Measurements from ENCODE around the gene DLGAP3. TPM values are rescaled to one million over a fixed set of nuclear protein-coding genes. Genes with fewer than 3 reads are reported as not detected.

Gene DLGAP3
- total and polyA plus RNA-seq, 2 of the 13 experiments (the other 11 are each of a cell fraction or from before 2014, with no cell fraction given): 0.03 to 0.04 TPM

DNA sequence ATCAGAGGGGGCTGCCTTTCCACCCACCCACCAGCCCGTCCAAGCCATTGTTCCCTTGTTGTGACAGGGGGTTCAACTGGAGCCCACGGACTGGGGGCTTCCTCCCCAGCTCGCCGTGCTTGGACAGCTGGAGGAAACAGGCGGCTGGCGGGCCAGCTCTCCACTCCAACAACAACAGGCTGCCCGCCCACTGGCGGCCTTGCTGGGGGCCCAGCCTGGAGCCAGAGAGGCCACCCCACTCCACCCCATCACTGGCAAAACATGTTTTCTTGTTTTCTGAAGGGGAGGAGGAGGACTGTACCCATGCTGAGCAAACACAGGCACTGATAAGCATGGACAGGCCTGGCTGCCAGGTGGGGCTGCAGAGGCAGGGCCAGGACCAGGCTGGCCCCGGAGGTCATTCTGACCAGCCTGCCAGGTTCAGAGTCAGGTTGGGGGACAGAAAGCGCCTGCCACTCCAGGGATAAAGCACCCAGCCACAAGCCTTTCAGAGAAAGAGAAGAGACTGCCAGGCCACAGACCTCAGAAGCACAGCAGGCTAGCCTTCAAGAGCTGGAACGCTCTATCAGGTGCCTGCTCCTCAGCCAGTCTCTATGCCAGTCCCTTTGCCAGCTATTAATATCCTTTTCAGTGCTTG is 103.9 kb downstream of the DLGAP3 start (continued):
- TF ChIP-seq ZNF737 (CRISPR knock-in tag; IDR thresholded peaks at IDR 0.05; ENCODE audit: borderline replicate concordance) (no peak), SOX13 (IDR thresholded peaks at IDR 0.05) (no peak), SOX13 (CRISPR knock-in tag; conservative IDR thresholded peaks at IDR 0.05 in 1 of 2, IDR thresholded peaks at IDR 0.05 in 1 of 2) (peak in 1 of 2 experiments; percentile 92; a peak in 2 of 4 replicates), FOXO1 (CRISPR knock-in tag; IDR thresholded peaks at IDR 0.05) (peak; percentile 90), ZFX (CRISPR knock-in tag; IDR thresholded peaks at IDR 0.05; ENCODE audit: low read depth) (peak; percentile 72), FOXA3 (CRISPR knock-in tag; IDR thresholded peaks at IDR 0.05) (peak; percentile 84), ZNF451 (CRISPR knock-in tag; IDR thresholded peaks at IDR 0.05) (peak; percentile 47; the same call in 1 of the 2 replicates), NR2F6 (IDR thresholded peaks at IDR 0.05) (peak; percentile 51; the same call in 1 of the 2 replicates), NR2F6 (CRISPR knock-in tag; IDR thresholded peaks at IDR 0.05) (peak; percentile 81), FOXK1 (CRISPR knock-in tag; IDR thresholded peaks at IDR 0.05; ENCODE audit: borderline replicate concordance, low read depth) (peak; percentile 51; the same call in 1 of the 2 replicates), STAG1 (CRISPR knock-in tag; IDR thresholded peaks at IDR 0.05) (no peak), ZBTB8A (CRISPR knock-in tag; IDR thresholded peaks at IDR 0.05; ENCODE audit: borderline replicate concordance, low read depth) (no peak), TGIF2 (CRISPR knock-in tag; IDR thresholded peaks at IDR 0.05) (no peak), ATF7 (IDR thresholded peaks at IDR 0.05) (no peak), ATF7 (CRISPR knock-in tag; IDR thresholded peaks at IDR 0.05) (no peak), CHD2 (IDR thresholded peaks at IDR 0.05; ENCODE audit: low read depth, low read length) (no peak), SOX6 (IDR thresholded peaks at IDR 0.05) (no peak), SOX6 (CRISPR knock-in tag; IDR thresholded peaks at IDR 0.05) (peak; percentile 92), ZNF75D (CRISPR knock-in tag; IDR thresholded peaks at IDR 0.05; ENCODE audit: borderline replicate concordance) (no peak), ZMAT3 (CRISPR knock-in tag; conservative IDR thresholded peaks at IDR 0.05) (0 out of 2 replicates have a peak, but pooled peaks have one; percentile 47), U2AF2 (IDR thresholded peaks at IDR 0.05; ENCODE audit: low read depth, low read length) (no peak)
- TF ChIP-seq, protein P1, sequence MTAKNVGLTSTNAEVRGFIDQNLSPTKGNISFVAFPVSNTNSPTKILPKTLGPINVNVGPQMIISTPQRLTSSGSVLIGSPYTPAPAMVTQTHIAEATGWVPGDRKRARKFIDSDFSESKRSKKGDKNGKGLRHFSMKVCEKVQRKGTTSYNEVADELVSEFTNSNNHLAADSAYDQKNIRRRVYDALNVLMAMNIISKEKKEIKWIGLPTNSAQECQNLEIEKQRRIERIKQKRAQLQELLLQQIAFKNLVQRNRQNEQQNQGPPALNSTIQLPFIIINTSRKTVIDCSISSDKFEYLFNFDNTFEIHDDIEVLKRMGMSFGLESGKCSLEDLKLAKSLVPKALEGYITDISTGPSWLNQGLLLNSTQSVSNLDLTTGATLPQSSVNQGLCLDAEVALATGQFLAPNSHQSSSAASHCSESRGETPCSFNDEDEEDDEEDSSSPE (CRISPR knock-in tag; IDR thresholded peaks at IDR 0.05): no peak
- TF ChIP-seq, protein P2, sequence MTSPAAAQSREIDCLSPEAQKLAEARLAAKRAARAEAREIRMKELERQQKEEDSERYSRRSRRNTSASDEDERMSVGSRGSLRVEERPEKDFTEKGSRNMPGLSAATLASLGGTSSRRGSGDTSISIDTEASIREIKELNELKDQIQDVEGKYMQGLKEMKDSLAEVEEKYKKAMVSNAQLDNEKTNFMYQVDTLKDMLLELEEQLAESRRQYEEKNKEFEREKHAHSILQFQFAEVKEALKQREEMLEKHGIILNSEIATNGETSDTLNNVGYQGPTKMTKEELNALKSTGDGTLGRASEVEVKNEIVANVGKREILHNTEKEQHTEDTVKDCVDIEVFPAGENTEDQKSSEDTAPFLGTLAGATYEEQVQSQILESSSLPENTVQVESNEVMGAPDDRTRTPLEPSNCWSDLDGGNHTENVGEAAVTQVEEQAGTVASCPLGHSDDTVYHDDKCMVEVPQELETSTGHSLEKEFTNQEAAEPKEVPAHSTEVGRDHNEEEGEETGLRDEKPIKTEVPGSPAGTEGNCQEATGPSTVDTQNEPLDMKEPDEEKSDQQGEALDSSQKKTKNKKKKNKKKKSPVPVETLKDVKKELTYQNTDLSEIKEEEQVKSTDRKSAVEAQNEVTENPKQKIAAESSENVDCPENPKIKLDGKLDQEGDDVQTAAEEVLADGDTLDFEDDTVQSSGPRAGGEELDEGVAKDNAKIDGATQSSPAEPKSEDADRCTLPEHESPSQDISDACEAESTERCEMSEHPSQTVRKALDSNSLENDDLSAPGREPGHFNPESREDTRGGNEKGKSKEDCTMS (CRISPR knock-in tag; conservative IDR thresholded peaks at IDR 0.05): no peak
- TF ChIP-seq, protein P3, sequence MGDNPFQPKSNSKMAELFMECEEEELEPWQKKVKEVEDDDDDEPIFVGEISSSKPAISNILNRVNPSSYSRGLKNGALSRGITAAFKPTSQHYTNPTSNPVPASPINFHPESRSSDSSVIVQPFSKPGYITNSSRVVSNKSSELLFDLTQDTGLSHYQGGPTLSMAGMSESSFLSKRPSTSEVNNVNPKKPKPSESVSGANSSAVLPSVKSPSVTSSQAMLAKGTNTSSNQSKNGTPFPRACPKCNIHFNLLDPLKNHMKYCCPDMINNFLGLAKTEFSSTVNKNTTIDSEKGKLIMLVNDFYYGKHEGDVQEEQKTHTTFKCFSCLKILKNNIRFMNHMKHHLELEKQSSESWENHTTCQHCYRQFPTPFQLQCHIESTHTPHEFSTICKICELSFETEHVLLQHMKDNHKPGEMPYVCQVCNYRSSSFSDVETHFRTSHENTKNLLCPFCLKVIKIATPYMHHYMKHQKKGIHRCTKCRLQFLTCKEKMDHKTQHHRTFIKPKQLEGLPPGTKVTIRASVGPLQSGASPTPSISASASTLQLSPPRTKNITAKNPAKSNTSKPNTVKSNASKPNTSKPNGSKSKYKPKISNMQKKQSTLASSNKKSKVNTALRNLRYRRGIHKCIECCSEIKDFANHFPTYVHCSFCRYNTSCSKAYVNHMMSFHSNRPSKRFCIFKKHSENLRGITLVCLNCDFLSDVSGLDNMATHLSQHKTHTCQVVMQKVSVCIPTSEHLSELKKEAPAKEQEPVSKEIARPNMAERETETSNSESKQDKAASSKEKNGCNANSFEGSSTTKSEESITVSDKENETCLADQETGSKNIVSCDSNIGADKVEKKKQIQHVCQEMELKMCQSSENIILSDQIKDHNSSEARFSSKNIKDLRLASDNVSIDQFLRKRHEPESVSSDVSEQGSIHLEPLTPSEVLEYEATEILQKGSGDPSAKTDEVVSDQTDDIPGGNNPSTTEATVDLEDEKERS (CRISPR knock-in tag; IDR thresholded peaks at IDR 0.05): no peak
- TF ChIP-seq, protein P4, sequence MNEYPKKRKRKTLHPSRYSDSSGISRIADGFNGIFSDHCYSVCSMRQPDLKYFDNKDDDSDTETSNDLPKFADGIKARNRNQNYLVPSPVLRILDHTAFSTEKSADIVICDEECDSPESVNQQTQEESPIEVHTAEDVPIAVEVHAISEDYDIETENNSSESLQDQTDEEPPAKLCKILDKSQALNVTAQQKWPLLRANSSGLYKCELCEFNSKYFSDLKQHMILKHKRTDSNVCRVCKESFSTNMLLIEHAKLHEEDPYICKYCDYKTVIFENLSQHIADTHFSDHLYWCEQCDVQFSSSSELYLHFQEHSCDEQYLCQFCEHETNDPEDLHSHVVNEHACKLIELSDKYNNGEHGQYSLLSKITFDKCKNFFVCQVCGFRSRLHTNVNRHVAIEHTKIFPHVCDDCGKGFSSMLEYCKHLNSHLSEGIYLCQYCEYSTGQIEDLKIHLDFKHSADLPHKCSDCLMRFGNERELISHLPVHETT (CRISPR knock-in tag; conservative IDR thresholded peaks at IDR 0.05): no peak

Measured in HepG2 (cell line).